Endothelial cell (in vitro differentiated cells): Measurements from ENCODE around the gene CD58. TPM values are rescaled to one million over a fixed set of nuclear protein-coding genes. Genes with fewer than 3 reads are reported as not detected.

Source experiments
- DNase-seq: peaks from one replicate; pipeline ENCODE4 v3.0.0; 2021; ENCODE audit warnings: low spot score
- H3K27ac Mint-ChIP-seq: one replicate; pipeline ENCODE4 v1.8.0; 2021; ENCODE audit warnings: mixed read lengths, inconsistent platforms; ENCODE audit not compliant: unreplicated experiment
- H3K27me3 Mint-ChIP-seq: one replicate; pipeline ENCODE4 v1.8.0; 2021; ENCODE audit warnings: mild to moderate bottlenecking, moderate library complexity, mixed read lengths, inconsistent platforms; ENCODE audit not compliant: unreplicated experiment
- H3K36me3 Mint-ChIP-seq: one replicate; pipeline ENCODE4 v1.8.0; 2021; ENCODE audit warnings: mild to moderate bottlenecking, low read depth, mixed read lengths, inconsistent platforms; ENCODE audit not compliant: unreplicated experiment
- H3K4me1 Mint-ChIP-seq: one replicate; pipeline ENCODE4 v1.8.0; 2021; ENCODE audit warnings: mild to moderate bottlenecking, mixed read lengths, inconsistent platforms; ENCODE audit not compliant: unreplicated experiment
- H3K4me3 Mint-ChIP-seq: one replicate; pipeline ENCODE4 v1.8.0; 2021; ENCODE audit warnings: mild to moderate bottlenecking, mixed read lengths, inconsistent platforms; ENCODE audit not compliant: unreplicated experiment
- H3K9me3 Mint-ChIP-seq: one replicate; pipeline ENCODE4 v1.8.0; 2021; ENCODE audit warnings: mixed read lengths, inconsistent platforms; ENCODE audit not compliant: unreplicated experiment
- CTCF ChIP-seq: fragments of 200-600 bp; sonication (generic); IDR thresholded peaks from one replicate; pipeline ENCODE4 v1.5.0; 2021; ENCODE audit warnings: antibody characterized with exemption; ENCODE audit not compliant: unreplicated experiment
- microRNA-seq: library from miRNA; unstranded; fragments of <30 nt; microRNA quantifications from one replicate; pipeline ENCODE4, GENCODE V29; 2020; ENCODE audit not compliant: unreplicated experiment
- total RNA-seq: library from RNA; stranded (reverse); fragmentation: NEBNext Ultra II Directional; extraction: Animal tissue kit (Norgen Biotek cat#: 25700); gene quantifications from one replicate; pipeline ENCODE4 v1.2.1, GENCODE V29; 2021; ENCODE audit not compliant: unreplicated experiment

CD58 gene
- total RNA-seq, 1 donor from 2014 or later = 9.0 TPM

GRCh38 chr1:116465845-116466685, 104.8 kb downstream of the CD58 start:
- no peak for DNase-seq
- no peak for TF ChIP-seq CTCF

GRCh38 chr1:116465477-116465844, 105.4 kb downstream of the CD58 start:
- Mint-ChIP-seq H3K4me1 (no peaks in the 10 kb centered on the region), H3K27me3 (peaks cover 2% of the 10 kb centered on the region), H3K9me3 (no peaks in the 10 kb centered on the region), H3K4me3 (no peak overlapping the region), H3K36me3 (no peaks in the 10 kb centered on the region), H3K27ac (no peak overlapping the region)
- no peak for TF ChIP-seq CTCF
- DNase-seq = no peak

More at GRCh38 chr1:116465845-116466685, 104.8 kb downstream of the CD58 start:
- Mint-ChIP-seq H3K9me3 (no peaks in the 10 kb centered on the region), H3K36me3 (no peaks in the 10 kb centered on the region), H3K4me1 (no peaks in the 10 kb centered on the region), H3K27ac (no peak overlapping the region), H3K27me3 (peaks cover 2% of the 10 kb centered on the region), H3K4me3 (no peak overlapping the region)

Small RNAs within 50 kb of the gene (microRNA-seq; reads per million reads assigned to microRNA genes)
- not detected for gene MIR548AC

Other genes starting within 250 kb of the CD58 start
- gene ATP1A1, start 197.8 kb downstream of the CD58 start, total RNA-seq = 156 TPM
- 29.4 TPM for gene IGSF3, start 96.7 kb upstream of the CD58 start, total RNA-seq
- gene CD2, start 183.4 kb upstream of the CD58 start, total RNA-seq = not detected